Mesendoderm (in vitro differentiated cells): Measurements from ENCODE around the gene PPP3R1.

Source experiments
- DNase-seq: peaks from one replicate; pipeline ENCODE4 v3.0.0; 2013
- H2AK5ac ChIP-seq: 2 replicates; pipeline ENCODE4 v1.6.1; 2013; ENCODE audit warnings: low read length, inconsistent platforms
- H2BK120ac ChIP-seq: 2 replicates; pipeline ENCODE4 v1.6.1; 2013; ENCODE audit warnings: low read depth, mild to moderate bottlenecking, low read length, moderate library complexity, mixed read lengths
- H2BK15ac ChIP-seq: replicated peaks from 2 replicates; pipeline ENCODE4 v1.6.1; 2013; ENCODE audit warnings: low read depth, mild to moderate bottlenecking, moderate library complexity
- H2BK5ac ChIP-seq: 2 replicates; pipeline ENCODE4 v1.6.1; 2013; ENCODE audit warnings: low read length, inconsistent platforms
- H3K18ac ChIP-seq: 2 replicates; pipeline ENCODE4 v1.6.1; 2013; ENCODE audit warnings: mild to moderate bottlenecking, low read length, mixed read lengths
- H3K23ac ChIP-seq: one replicate; pipeline ENCODE4 v1.6.1; 2013; ENCODE audit warnings: low read length
- H3K27ac ChIP-seq: 2 replicates; pipeline ENCODE4 v1.5.1; 2013; ENCODE audit warnings: low read depth, mild to moderate bottlenecking, inconsistent platforms, low read length, moderate library complexity
- H3K27me3 ChIP-seq: 2 replicates; pipeline ENCODE4 v1.6.1; 2013; ENCODE audit warnings: low read length, control low read depth, mild to moderate bottlenecking, inconsistent platforms; ENCODE audit not compliant: insufficient read depth, poor library complexity
- H3K36me3 ChIP-seq: 2 replicates; pipeline ENCODE4 v1.6.1; 2013; ENCODE audit warnings: low read length, inconsistent platforms; ENCODE audit not compliant: control insufficient read depth, insufficient read depth
- H3K4ac ChIP-seq: one replicate; pipeline ENCODE4 v1.6.1; 2013; ENCODE audit warnings: low read depth, mild to moderate bottlenecking, low read length, moderate library complexity
- H3K4me1 ChIP-seq: 2 replicates; pipeline ENCODE4 v1.6.1; 2013; ENCODE audit warnings: low read depth, low read length, inconsistent platforms; ENCODE audit not compliant: control insufficient read depth
- H3K4me2 ChIP-seq: 2 replicates; pipeline ENCODE4 v1.6.1; 2013; ENCODE audit warnings: low read length
- H3K4me3 ChIP-seq: 2 replicates; pipeline ENCODE4 v1.5.1; 2013; ENCODE audit warnings: mild to moderate bottlenecking, low read length
- H3K56ac ChIP-seq: one replicate; pipeline ENCODE4 v1.6.1; 2013; ENCODE audit warnings: low read length
- H3K79me1 ChIP-seq: 2 replicates; pipeline ENCODE4 v1.6.1; 2013; ENCODE audit warnings: low read length, inconsistent platforms
- H3K79me2 ChIP-seq: 2 replicates; pipeline ENCODE4 v1.6.1; 2013; ENCODE audit warnings: mild to moderate bottlenecking, low read length; ENCODE audit not compliant: control insufficient read depth, insufficient read depth
- H3K9ac ChIP-seq: 2 replicates; pipeline ENCODE4 v1.6.1; 2013; ENCODE audit warnings: low read length, inconsistent platforms
- H4K5ac ChIP-seq: one replicate; pipeline ENCODE4 v1.6.1; 2013; ENCODE audit warnings: low read length
- H4K8ac ChIP-seq: one replicate; pipeline ENCODE4 v1.6.1; 2013; ENCODE audit warnings: low read depth, mild to moderate bottlenecking, control low read depth, low read length, moderate library complexity
- WGBS: extraction: QIAGEN DNeasy Blood & Tissue Kit; methylation state at CpG from one replicate; pipeline ENCODE4 v1.1.7; 2013; ENCODE audit warnings: low lambda C conversion rate, missing lambda C conversion rate; ENCODE audit not compliant: insufficient coverage; ENCODE audit errors: extremely low coverage; 5-methylcytosine and 5-hydroxymethylcytosine counted together

PPP3R1 gene

GRCh38 chr2:68283419-68283812 lies 31.1 kb upstream of the PPP3R1 start:
- H3K9ac ChIP-seq: no peak overlapping the region
- H4K5ac ChIP-seq: no peak overlapping the region
- no peak overlapping the region for H2AK5ac ChIP-seq
- no peak overlapping the region for H2BK5ac ChIP-seq
- no peak overlapping the region for H3K23ac ChIP-seq
- no peak overlapping the region for H2BK15ac ChIP-seq
- no peak overlapping the region for H4K8ac ChIP-seq
- no peak overlapping the region for H3K4ac ChIP-seq
- no peak overlapping the region for H3K4me3 ChIP-seq
- DNase-seq: no peak
- H3K4me2 ChIP-seq: no peak overlapping the region
- no peak overlapping the region for H3K27ac ChIP-seq
- no peak overlapping the region for H2BK120ac ChIP-seq
- no peaks in the 10 kb centered on the region for H3K27me3 ChIP-seq
- no CpG with 5 or more reads among the region's 1 CpG for WGBS
- no peaks in the 10 kb centered on the region for H3K79me2 ChIP-seq
- no peaks in the 10 kb centered on the region for H3K4me1 ChIP-seq
- no peaks in the 10 kb centered on the region for H3K79me1 ChIP-seq
- H3K18ac ChIP-seq: no peak overlapping the region
- no peaks in the 10 kb centered on the region for H3K36me3 ChIP-seq
- H3K56ac ChIP-seq: no peak overlapping the region

- Histone ChIP-seq H3K27me3 (no peaks in the 10 kb centered on the region), H4K5ac (no peak overlapping the region), H3K23ac (no peak overlapping the region), H4K8ac (no peak overlapping the region), H3K18ac (no peak overlapping the region), H3K4me1 (no peaks in the 10 kb centered on the region), H2BK120ac (no peak overlapping the region), H3K27ac (no peak overlapping the region), H3K79me1 (no peaks in the 10 kb centered on the region), H3K4me3 (no peak overlapping the region), H2BK5ac (no peak overlapping the region), H3K4me2 (no peak overlapping the region), H3K79me2 (no peaks in the 10 kb centered on the region), H2BK15ac (no peak overlapping the region), H3K9ac (no peak overlapping the region), H3K36me3 (no peaks in the 10 kb centered on the region), H2AK5ac (no peak overlapping the region), H3K4ac (no peak overlapping the region), H3K56ac (no peak overlapping the region)
- DNase-seq: peak; percentile 35
- WGBS: no CpG with 5 or more reads among the region's 5 CpGs
These were observed 30.6 kb upstream of the PPP3R1 start for GRCh38 chr2:68282811-68283418.

GRCh38 chr2:68280796-68281195 lies 28.5 kb upstream of the PPP3R1 start:
- H3K27ac ChIP-seq: no peak overlapping the region

GRCh38 chr2:68280348-68280747 lies 28.0 kb upstream of the PPP3R1 start:
- Histone ChIP-seq H3K18ac (no peak overlapping the region), H3K4ac (no peak overlapping the region), H3K4me2 (no peak overlapping the region), H3K23ac (no peak overlapping the region), H4K8ac (no peak overlapping the region), H3K4me3 (no peak overlapping the region), H2BK15ac (no peak overlapping the region), H3K56ac (no peak overlapping the region), H3K9ac (no peak overlapping the region), H3K79me2 (no peaks in the 10 kb centered on the region), H3K36me3 (no peaks in the 10 kb centered on the region), H3K27ac (no peak overlapping the region), H3K79me1 (no peaks in the 10 kb centered on the region), H2AK5ac (no peak overlapping the region), H3K4me1 (no peaks in the 10 kb centered on the region), H3K27me3 (no peaks in the 10 kb centered on the region), H2BK5ac (no peak overlapping the region), H2BK120ac (no peak overlapping the region), H4K5ac (no peak overlapping the region)
- WGBS: no CpG with 5 or more reads among the region's 1 CpG
- DNase-seq: no peak

More at GRCh38 chr2:68280796-68281195, 28.5 kb upstream of the PPP3R1 start:
- no peak overlapping the region for H3K4me2 ChIP-seq
- no peak overlapping the region for H3K56ac ChIP-seq
- H3K4me1 ChIP-seq: no peaks in the 10 kb centered on the region
- no peak overlapping the region for H2BK5ac ChIP-seq
- H4K8ac ChIP-seq: no peak overlapping the region
- no peak overlapping the region for H2AK5ac ChIP-seq
- H2BK15ac ChIP-seq: no peak overlapping the region
- H3K27me3 ChIP-seq: no peaks in the 10 kb centered on the region
- no peak for DNase-seq
- no peak overlapping the region for H3K4me3 ChIP-seq
- H2BK120ac ChIP-seq: no peak overlapping the region
- no peak overlapping the region for H3K4ac ChIP-seq
- H3K79me1 ChIP-seq: no peaks in the 10 kb centered on the region
- H3K79me2 ChIP-seq: no peaks in the 10 kb centered on the region
- no peak overlapping the region for H3K18ac ChIP-seq
- H3K9ac ChIP-seq: no peak overlapping the region
- no CpG with 5 or more reads among the region's 1 CpG for WGBS
- H3K23ac ChIP-seq: no peak overlapping the region
- no peaks in the 10 kb centered on the region for H3K36me3 ChIP-seq
- no peak overlapping the region for H4K5ac ChIP-seq

- H3K9ac ChIP-seq: no peak overlapping the region
These were observed 27.4 kb upstream of the PPP3R1 start for GRCh38 chr2:68279691-68280090.

GRCh38 chr2:68278169-68278568 lies 25.8 kb upstream of the PPP3R1 start:
- no peaks in the 10 kb centered on the region for H3K4me1 ChIP-seq
- H3K4me2 ChIP-seq: no peak overlapping the region
- H3K23ac ChIP-seq: no peak overlapping the region
- no CpG with 5 or more reads among the region's 1 CpG for WGBS
- H2BK5ac ChIP-seq: no peak overlapping the region
- H3K27me3 ChIP-seq: no peaks in the 10 kb centered on the region
- H3K36me3 ChIP-seq: no peaks in the 10 kb centered on the region
- H3K79me1 ChIP-seq: no peaks in the 10 kb centered on the region
- no peak overlapping the region for H2BK120ac ChIP-seq
- H2AK5ac ChIP-seq: no peak overlapping the region
- H3K79me2 ChIP-seq: no peaks in the 10 kb centered on the region
- no peak overlapping the region for H3K18ac ChIP-seq
- H2BK15ac ChIP-seq: no peak overlapping the region
- no peak overlapping the region for H3K27ac ChIP-seq
- H4K8ac ChIP-seq: no peak overlapping the region
- no peak overlapping the region for H3K4ac ChIP-seq
- no peak overlapping the region for H4K5ac ChIP-seq
- no peak for DNase-seq
- H3K56ac ChIP-seq: no peak overlapping the region
- H3K9ac ChIP-seq: no peak overlapping the region
- H3K4me3 ChIP-seq: no peak overlapping the region

More at GRCh38 chr2:68279691-68280090, 27.4 kb upstream of the PPP3R1 start:
- H3K4me2 ChIP-seq: no peak overlapping the region
- no peak overlapping the region for H2BK120ac ChIP-seq
- H3K79me2 ChIP-seq: no peaks in the 10 kb centered on the region
- no peak overlapping the region for H2AK5ac ChIP-seq
- no peak overlapping the region for H3K4me3 ChIP-seq
- WGBS: no CpG with 5 or more reads among the region's 4 CpGs
- no peak overlapping the region for H3K27ac ChIP-seq
- H3K79me1 ChIP-seq: no peaks in the 10 kb centered on the region
- H3K23ac ChIP-seq: no peak overlapping the region
- H3K36me3 ChIP-seq: no peaks in the 10 kb centered on the region
- H2BK15ac ChIP-seq: no peak overlapping the region
- H3K27me3 ChIP-seq: no peaks in the 10 kb centered on the region
- H4K5ac ChIP-seq: no peak overlapping the region
- no peak overlapping the region for H3K18ac ChIP-seq
- H3K56ac ChIP-seq: no peak overlapping the region
- no peak overlapping the region for H2BK5ac ChIP-seq
- no peak for DNase-seq
- H4K8ac ChIP-seq: no peak overlapping the region
- H3K4ac ChIP-seq: no peak overlapping the region
- H3K4me1 ChIP-seq: no peaks in the 10 kb centered on the region
